H1 (cell line): ENCODE data around the gene COPG1. TPM values are rescaled to one million over a fixed set of nuclear protein-coding genes. Genes with fewer than 3 reads are reported as not detected.

Experiments
- CTCF ChIA-PET: fragments of 300-600 bp; sonication (Branson Sonifier 250); formaldehyde crosslinking; loops from one replicate; lab custom pipeline; 2021; ENCODE audit not compliant: partially characterized antibody; lab: Charles Lee
- POLR2A ChIA-PET: fragments of 300-600 bp; sonication (Branson Sonifier 250); formaldehyde crosslinking; loops from one replicate; lab custom pipeline; 2021; ENCODE audit warnings: inconsistent platforms; ENCODE audit not compliant: partially characterized antibody; lab: Charles Lee
- DNase-seq, 2 experiments: peaks; one replicate each; pipeline versions ENCODE4 v3.0.0 to v3.0.0-alpha.2; 2010 to 2022; ENCODE audit warnings: low spot score in 2 of 2, low read depth in 1 of 2, mixed read lengths in 1 of 2
- FAIRE-seq: peaks from 2 replicates; lab custom pipeline; 2011; peaks lifted over from hg19 to GRCh38; lab: Jason Lieb, UNC
- H2AFZ ChIP-seq: 2 replicates; pipeline ENCODE4 v1.8.1; 2012; ENCODE audit warnings: low read length, inconsistent platforms
- H2AK5ac ChIP-seq: 2 replicates; pipeline ENCODE4 v1.6.1; 2013; ENCODE audit warnings: low read depth, low read length
- H2BK120ac ChIP-seq: replicated peaks from 2 replicates; pipeline ENCODE3; 2013; ENCODE audit warnings: low read depth, low read length, inconsistent platforms
- H2BK12ac ChIP-seq: 2 replicates; pipeline ENCODE4 v1.6.1; 2013; ENCODE audit warnings: low read depth, low read length
- H2BK15ac ChIP-seq: 2 replicates; pipeline ENCODE4 v1.6.1; 2013; ENCODE audit warnings: low read length
- H2BK20ac ChIP-seq: 2 replicates; pipeline ENCODE4 v1.6.1; 2013; ENCODE audit warnings: low read length
- H2BK5ac ChIP-seq: 2 replicates; pipeline ENCODE4 v1.6.1; 2013; ENCODE audit warnings: low read depth, low read length
- H3K14ac ChIP-seq: 2 replicates; pipeline ENCODE4 v1.6.1; 2013; ENCODE audit warnings: inconsistent platforms; ENCODE audit not compliant: insufficient read length
- H3K18ac ChIP-seq: 2 replicates; pipeline ENCODE4 v1.6.1; 2013; ENCODE audit warnings: low read length; ENCODE audit errors: extremely low read depth
- H3K23ac ChIP-seq: 2 replicates; pipeline ENCODE4 v1.6.1; 2013; ENCODE audit warnings: inconsistent platforms; ENCODE audit not compliant: insufficient read length
- H3K23me2 ChIP-seq: 2 replicates; pipeline ENCODE4 v1.6.1; 2013; ENCODE audit warnings: low read depth, low read length
- H3K27ac ChIP-seq: 2 replicates; pipeline ENCODE4 v1.6.1; 2011; ENCODE audit warnings: low read depth, low read length, inconsistent platforms
- H3K27me3 ChIP-seq, 4 experiments: replicated peaks in 1 of 4; 1 replicate in 1 of 4; 2 replicates in 3 of 4; pipeline versions ENCODE4 v1.6.1 to v1.8.1; 2011 to 2013; ENCODE audit warnings: low read length in 3 of 4, mild to moderate bottlenecking in 3 of 4, inconsistent platforms in 2 of 4, mixed read lengths in 2 of 4, moderate library complexity in 1 of 4; ENCODE audit not compliant: control insufficient read depth in 3 of 4, insufficient read depth in 3 of 4; ENCODE audit errors: extremely low read depth in 1 of 4
- H3K36me3 ChIP-seq, 4 experiments: 2 replicates each; pipeline versions ENCODE4 v1.6.1 to v1.8.1; 2011 to 2013; ENCODE audit warnings: mild to moderate bottlenecking in 4 of 4, low read length in 3 of 4, moderate library complexity in 2 of 4, control low read depth in 1 of 4, inconsistent platforms in 1 of 4; ENCODE audit not compliant: insufficient read depth in 4 of 4, control insufficient read depth in 2 of 4
- H3K4ac ChIP-seq: replicated peaks from 2 replicates; pipeline ENCODE3; 2013; ENCODE audit warnings: low read length, low read depth, mixed read lengths, inconsistent platforms; ENCODE audit not compliant: insufficient read length
- H3K4me1 ChIP-seq, 4 experiments: replicated peaks in 1 of 4; 1 replicate in 1 of 4; 2 replicates in 3 of 4; pipeline versions ENCODE4 v1.6.1 to v1.8.1; 2011 to 2013; ENCODE audit warnings: low read length in 3 of 4, inconsistent platforms in 2 of 4, mixed read lengths in 1 of 4; ENCODE audit not compliant: insufficient read depth in 4 of 4, control insufficient read depth in 3 of 4
- H3K4me2 ChIP-seq, 2 experiments: 2 replicates each; pipeline versions ENCODE4 v1.6.1 to v1.8.1; 2011 to 2013; ENCODE audit warnings: low read depth in 2 of 2, low read length in 2 of 2, control low read depth in 1 of 2, inconsistent platforms in 1 of 2, mild to moderate bottlenecking in 1 of 2; ENCODE audit not compliant: insufficient read depth in 1 of 2
- H3K4me3 ChIP-seq, 4 experiments: fragments of 200-600, 300-600 bp in 1 of 4; sonication (generic), shearing (Covaris generic), sonication (Bioruptor Twin) in 1 of 4; 2 replicates each; pipeline versions ENCODE4 v1.5.1 to v1.8.1; 2011 to 2016; ENCODE audit warnings: low read length in 4 of 4, low read depth in 3 of 4, control low read depth in 2 of 4, inconsistent platforms in 2 of 4, mild to moderate bottlenecking in 2 of 4, mixed read lengths in 1 of 4, moderate library complexity in 1 of 4; ENCODE audit not compliant: insufficient read depth in 2 of 4; ENCODE audit errors: extremely low read depth in 1 of 4
- H3K56ac ChIP-seq: replicated peaks from 2 replicates; pipeline ENCODE3; 2013; ENCODE audit warnings: low read depth, mild to moderate bottlenecking, mixed read lengths, low read length, inconsistent platforms; ENCODE audit not compliant: insufficient read length
- H3K79me1 ChIP-seq: 2 replicates; pipeline ENCODE4 v1.6.1; 2013; ENCODE audit warnings: low read depth, low read length, control low read depth
- H3K79me2 ChIP-seq, 2 experiments: 2 replicates each; pipeline versions ENCODE4 v1.6.1 to v1.8.1; 2012 to 2013; ENCODE audit warnings: low read length in 2 of 2, mild to moderate bottlenecking in 2 of 2, inconsistent platforms in 1 of 2; ENCODE audit not compliant: insufficient read depth in 2 of 2, control insufficient read depth in 1 of 2
- H3K9ac ChIP-seq, 4 experiments: replicated peaks in 1 of 4; 1 replicate in 1 of 4; 2 replicates in 3 of 4; pipeline versions ENCODE4 v1.6.1 to v1.8.1; 2011 to 2013; ENCODE audit warnings: low read depth in 3 of 4, low read length in 3 of 4, control low read depth in 2 of 4, mild to moderate bottlenecking in 2 of 4, moderate library complexity in 2 of 4, inconsistent platforms in 1 of 4; ENCODE audit errors: extremely low read depth in 1 of 4
- H3K9me3 ChIP-seq, 2 experiments: 2 replicates each; pipeline versions ENCODE4 v1.6.1 to v1.8.1; 2012 to 2013; ENCODE audit warnings: mild to moderate bottlenecking in 2 of 2, moderate library complexity in 2 of 2, control low read depth in 1 of 2, inconsistent platforms in 1 of 2, low read depth in 1 of 2, low read length in 1 of 2, mixed read lengths in 1 of 2; ENCODE audit not compliant: insufficient read depth in 2 of 2
- H4K20me1 ChIP-seq, 2 experiments: replicated peaks in 1 of 2; 2 replicates each; pipeline versions ENCODE3 to v1.8.1; 2011 to 2013; ENCODE audit warnings: inconsistent platforms in 2 of 2, low read length in 2 of 2, mild to moderate bottlenecking in 1 of 2; ENCODE audit not compliant: insufficient read depth in 2 of 2, control insufficient read depth in 1 of 2
- H4K5ac ChIP-seq: 2 replicates; pipeline ENCODE4 v1.6.1; 2013; ENCODE audit warnings: low read length, low read depth, mixed read lengths, inconsistent platforms; ENCODE audit not compliant: insufficient read length
- H4K8ac ChIP-seq: 2 replicates; pipeline ENCODE4 v1.8.0; 2013; ENCODE audit warnings: mild to moderate bottlenecking, moderate library complexity, low read length, inconsistent platforms; ENCODE audit not compliant: insufficient read depth; ENCODE audit errors: extremely low read depth
- H4K91ac ChIP-seq: replicated peaks from 2 replicates; pipeline ENCODE3; 2013; ENCODE audit warnings: low read length, mixed read lengths, inconsistent platforms; ENCODE audit not compliant: insufficient read length
- NANOG ChIP-seq: IDR thresholded peaks from 2 replicates; pipeline ENCODE4 v1.6.1; 2011; ENCODE audit warnings: low read length, low read depth, mild to moderate bottlenecking, inconsistent platforms; ENCODE audit not compliant: insufficient read depth, poor library complexity, severe bottlenecking
- WGBS, 2 experiments: shearing (Covaris generic) in 1 of 2; methylation state at CpG; one replicate each; pipeline versions ENCODE4 v1.1.6 to v1.1.7; 2013 to 2015; ENCODE audit warnings: low lambda C conversion rate in 2 of 2, mixed read lengths in 2 of 2, inconsistent platforms in 1 of 2, low coverage in 1 of 2, missing lambda C conversion rate in 1 of 2; ENCODE audit not compliant: insufficient replicate concordance in 2 of 2, insufficient coverage in 1 of 2, insufficient read length in 1 of 2; ENCODE audit errors: extremely low coverage in 1 of 2, missing lambda C conversion rate in 1 of 2; 5-methylcytosine and 5-hydroxymethylcytosine counted together
- polyA plus RNA-seq, 7 experiments: library from polyadenylated mRNA; depleted of rRNA in 3 of 7; stranded (reverse) in 5 of 7; unstranded in 2 of 7; fragments of >200 nt in 5 of 7; fragments of 200-250 nt in 2 of 7; gene quantifications; 1 replicate in 5 of 7; 2 replicates in 1 of 7; 4 replicates in 1 of 7; pipeline versions ENCODE4 v1.2.1 to v1.2.3, GENCODE V29; 2011 to 2013; ENCODE audit warnings: missing spikeins in 2 of 7, mixed read lengths in 2 of 7
- total RNA-seq: library from RNA; stranded (reverse); fragmentation: NEBNext Ultra II Directional; extraction: Animal tissue kit (Norgen Biotek cat#: 25700); gene quantifications from 2 replicates; pipeline ENCODE4 v1.2.1, GENCODE V29; 2021

COPG1 gene
- total and polyA plus RNA-seq, 2 of the 8 experiments (the other 6 are each of a cell fraction or from before 2014, with no cell fraction given) = 52.7 to 106 TPM

DNA sequence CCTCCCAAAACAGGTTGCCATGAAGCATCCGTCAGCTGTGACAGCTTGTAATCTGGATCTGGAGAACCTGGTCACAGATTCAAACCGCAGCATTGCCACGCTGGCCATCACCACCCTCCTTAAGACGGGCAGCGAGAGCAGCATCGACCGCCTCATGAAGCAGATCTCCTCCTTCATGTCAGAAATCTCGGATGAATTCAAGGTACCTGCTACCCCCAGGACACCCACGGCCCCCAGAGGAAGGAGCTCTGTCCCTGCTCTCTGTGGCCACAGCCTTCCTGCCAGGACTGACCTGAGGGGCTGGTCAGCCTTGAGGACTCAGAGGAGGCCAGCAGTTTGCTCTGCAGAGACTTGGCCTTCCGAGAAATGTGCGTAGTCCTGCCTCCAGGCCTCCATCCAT is 11.2 kb downstream of the COPG1 start:
- no peaks in the 10 kb centered on the region; the same call in 1 of the 2 replicates for H3K79me1 ChIP-seq
- H2BK12ac ChIP-seq = no peak overlapping the region
- 95% methylated on average over 11 of the region's 11 CpGs; no CpG with 5 or more reads in 1 of the 2 experiments for WGBS, 2 experiments
- no peak overlapping the region for H3K9ac ChIP-seq
- no peak for TF ChIP-seq NANOG
- H4K5ac ChIP-seq = no peak overlapping the region
- H3K79me2 ChIP-seq = no peaks in the 10 kb centered on the region
- H3K36me3 ChIP-seq = peaks cover 42 to 82% (median 70%) of the 10 kb centered on the region in 4 experiments
- H3K27me3 ChIP-seq = no peaks in the 10 kb centered on the region
- H3K18ac ChIP-seq = no peak overlapping the region
- no peak overlapping the region for H3K23ac ChIP-seq
- no peak overlapping the region for H2BK5ac ChIP-seq
- POLR2A ChIA-PET = interaction anchor here (1.0 to 3.8 kb wide), 4 partner anchors 8 to 77 kb away, joined by 3 to 19 read pairs (median 4); no protein-coding TSS in a partner anchor
- H3K9me3 ChIP-seq = no peaks in the 10 kb centered on the region
- no peak overlapping the region for H2AFZ ChIP-seq
- FAIRE-seq (no peak), DNase-seq (no peak)
- H4K20me1 ChIP-seq = peaks cover 2 to 9% of the 10 kb centered on the region in 2 experiments
- H3K4me3 ChIP-seq = no peak overlapping the region
- no peak overlapping the region for H2AK5ac ChIP-seq
- no peak overlapping the region for H4K91ac ChIP-seq
- no peak overlapping the region for H2BK120ac ChIP-seq
- H2BK15ac ChIP-seq = no peak overlapping the region
- H3K4ac ChIP-seq = no peak overlapping the region
- no peak overlapping the region for H3K4me2 ChIP-seq
- H4K8ac ChIP-seq = no peak overlapping the region
- H3K56ac ChIP-seq = no peak overlapping the region
- CTCF ChIA-PET = interaction anchor here (1.1 to 2.4 kb wide), 6 partner anchors 8 to 290 kb away, joined by 3 to 12 read pairs (median 4); no protein-coding TSS in a partner anchor
- no peaks in the 10 kb centered on the region for H3K23me2 ChIP-seq
- no peak overlapping the region for H3K27ac ChIP-seq
- H3K4me1 ChIP-seq = no peaks in the 10 kb centered on the region
- H2BK20ac ChIP-seq = no peak overlapping the region
- no peak overlapping the region for H3K14ac ChIP-seq
